ENCODE data around the gene SPDYE17.
"Not testable (repeated sequence)": the region's sequence is repeated elsewhere in the genome, so short reads cannot be mapped to it uniquely, and the experiment has no call there.

Gene SPDYE17, protein sequence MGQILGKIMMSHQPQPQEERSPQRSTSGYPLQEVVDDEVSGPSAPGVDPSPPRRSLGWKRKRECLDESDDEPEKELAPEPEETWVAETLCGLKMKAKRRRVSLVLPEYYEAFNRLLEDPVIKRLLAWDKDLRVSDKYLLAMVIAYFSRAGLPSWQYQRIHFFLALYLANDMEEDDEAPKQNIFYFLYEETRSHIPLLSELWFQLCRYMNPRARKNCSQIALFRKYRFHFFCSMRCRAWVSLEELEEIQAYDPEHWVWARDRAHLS

DNA sequence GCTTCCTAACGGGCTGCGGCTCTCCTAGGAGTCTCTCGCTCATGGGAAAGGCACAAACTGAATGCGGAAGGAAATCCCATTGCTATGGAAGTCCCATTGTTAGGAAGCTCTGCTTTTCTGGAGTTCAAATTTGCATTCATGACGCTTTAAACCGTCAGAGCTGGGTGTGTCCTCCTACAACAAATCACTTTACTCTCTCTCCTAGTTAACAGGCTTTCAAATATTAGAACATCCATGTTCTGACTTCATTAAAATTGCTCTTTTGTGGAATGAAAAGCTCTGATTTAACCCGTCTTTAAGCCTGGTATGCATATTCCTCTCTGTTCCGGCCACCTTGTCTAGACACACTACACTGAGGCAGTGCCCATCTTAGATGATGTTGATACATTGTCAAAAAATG is at the start of gene SPDYE17:
Gene SPDYE17 (minus strand): TSS at position 101 of the 400 bp plus-strand sequence. CDS start 1,791 bp downstream, outside the sequence.
- not testable (repeated sequence) for H3K9me2 ChIP-seq (replicated peaks; ENCODE audit: insufficient read depth, low read length)

GRCh38 chr7:77080236-77080635 is 48.1 kb upstream of the SPDYE17 start:
- H3K4me3 ChIP-seq (ENCODE audit: low read length); H3K36me3 ChIP-seq (replicated peaks; ENCODE audit: insufficient read depth, low read length); H3F3A ChIP-seq (ENCODE audit: insufficient read depth, low read length); H2AFZ ChIP-seq (ENCODE audit: low read length); H4K20me1 ChIP-seq (ENCODE audit: insufficient read depth, low read length); H3K27me3 ChIP-seq (replicated peaks; ENCODE audit: insufficient read depth, low read length); H3K79me2 ChIP-seq (ENCODE audit: low read length); H3K27ac ChIP-seq (ENCODE audit: low read length); H3K9ac ChIP-seq (ENCODE audit: low read length); H3K9me3 ChIP-seq (replicated peaks; ENCODE audit: insufficient read depth, low read length); DNase-seq; H3K4me2 ChIP-seq (ENCODE audit: low read depth, low read length); H3K9me2 ChIP-seq (replicated peaks; ENCODE audit: insufficient read depth, low read length); H3K4me1 ChIP-seq (ENCODE audit: low read length): not testable (repeated sequence)

More for the DNA sequence above, at the start of gene SPDYE17:
- H4K20me1 ChIP-seq (ENCODE audit: insufficient read depth, low read length); H3F3A ChIP-seq (ENCODE audit: insufficient read depth, low read length); H3K27me3 ChIP-seq (replicated peaks; ENCODE audit: insufficient read depth, low read length); DNase-seq; H2AFZ ChIP-seq (ENCODE audit: low read length); H3K4me3 ChIP-seq (ENCODE audit: low read length); H3K4me2 ChIP-seq (ENCODE audit: low read depth, low read length); H3K9ac ChIP-seq (ENCODE audit: low read length); H3K79me2 ChIP-seq (ENCODE audit: low read length); H3K27ac ChIP-seq (ENCODE audit: low read length); H3K9me3 ChIP-seq (replicated peaks; ENCODE audit: insufficient read depth, low read length); H3K36me3 ChIP-seq (replicated peaks; ENCODE audit: insufficient read depth, low read length); H3K4me1 ChIP-seq (ENCODE audit: low read length): not testable (repeated sequence)

DNA sequence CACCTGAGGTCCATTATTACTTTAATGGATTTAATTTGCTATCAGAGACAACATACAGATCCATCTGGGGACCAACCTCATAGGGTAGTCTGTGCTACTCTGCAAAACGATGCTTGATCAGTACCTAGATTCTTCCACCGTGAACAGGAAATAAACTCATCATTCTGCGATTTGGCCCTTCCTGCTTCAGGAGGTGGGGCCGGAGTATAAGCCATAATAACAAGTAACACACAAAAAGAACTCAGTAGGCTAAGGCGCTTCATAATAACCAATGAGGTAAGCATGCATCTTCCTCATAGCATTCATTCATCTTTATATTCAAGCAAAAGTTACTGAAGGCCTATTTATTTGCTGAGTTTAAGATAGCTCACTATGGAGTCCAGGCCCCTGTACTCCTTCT is 47.5 kb upstream of the SPDYE17 start:
- H2AFZ ChIP-seq (ENCODE audit: low read length); H3K27me3 ChIP-seq (replicated peaks; ENCODE audit: insufficient read depth, low read length); H3K4me3 ChIP-seq (ENCODE audit: low read length); DNase-seq; H3K27ac ChIP-seq (ENCODE audit: low read length); H3K4me2 ChIP-seq (ENCODE audit: low read depth, low read length); H3K79me2 ChIP-seq (ENCODE audit: low read length); H3F3A ChIP-seq (ENCODE audit: insufficient read depth, low read length); H4K20me1 ChIP-seq (ENCODE audit: insufficient read depth, low read length); H3K9me3 ChIP-seq (replicated peaks; ENCODE audit: insufficient read depth, low read length); H3K9me2 ChIP-seq (replicated peaks; ENCODE audit: insufficient read depth, low read length); H3K9ac ChIP-seq (ENCODE audit: low read length); H3K36me3 ChIP-seq (replicated peaks; ENCODE audit: insufficient read depth, low read length); H3K4me1 ChIP-seq (ENCODE audit: low read length): not testable (repeated sequence)

GRCh38 chr7:77079112-77079511 is 47.0 kb upstream of the SPDYE17 start:
- not testable (repeated sequence) for H3K4me1 ChIP-seq (ENCODE audit: low read length); DNase-seq; H3K27ac ChIP-seq (ENCODE audit: low read length); H3K79me2 ChIP-seq (ENCODE audit: low read length); H3K4me2 ChIP-seq (ENCODE audit: low read depth, low read length); H3K9ac ChIP-seq (ENCODE audit: low read length); H4K20me1 ChIP-seq (ENCODE audit: insufficient read depth, low read length); H2AFZ ChIP-seq (ENCODE audit: low read length); H3K9me2 ChIP-seq (replicated peaks; ENCODE audit: insufficient read depth, low read length); H3K4me3 ChIP-seq (ENCODE audit: low read length); H3K36me3 ChIP-seq (replicated peaks; ENCODE audit: insufficient read depth, low read length); H3F3A ChIP-seq (ENCODE audit: insufficient read depth, low read length); H3K9me3 ChIP-seq (replicated peaks; ENCODE audit: insufficient read depth, low read length); H3K27me3 ChIP-seq (replicated peaks; ENCODE audit: insufficient read depth, low read length)

GRCh38 chr7:77077060-77077459 is 44.9 kb upstream of the SPDYE17 start:
- DNase-seq; H3F3A ChIP-seq (ENCODE audit: insufficient read depth, low read length); H3K36me3 ChIP-seq (replicated peaks; ENCODE audit: insufficient read depth, low read length): not testable (repeated sequence)

DNA sequence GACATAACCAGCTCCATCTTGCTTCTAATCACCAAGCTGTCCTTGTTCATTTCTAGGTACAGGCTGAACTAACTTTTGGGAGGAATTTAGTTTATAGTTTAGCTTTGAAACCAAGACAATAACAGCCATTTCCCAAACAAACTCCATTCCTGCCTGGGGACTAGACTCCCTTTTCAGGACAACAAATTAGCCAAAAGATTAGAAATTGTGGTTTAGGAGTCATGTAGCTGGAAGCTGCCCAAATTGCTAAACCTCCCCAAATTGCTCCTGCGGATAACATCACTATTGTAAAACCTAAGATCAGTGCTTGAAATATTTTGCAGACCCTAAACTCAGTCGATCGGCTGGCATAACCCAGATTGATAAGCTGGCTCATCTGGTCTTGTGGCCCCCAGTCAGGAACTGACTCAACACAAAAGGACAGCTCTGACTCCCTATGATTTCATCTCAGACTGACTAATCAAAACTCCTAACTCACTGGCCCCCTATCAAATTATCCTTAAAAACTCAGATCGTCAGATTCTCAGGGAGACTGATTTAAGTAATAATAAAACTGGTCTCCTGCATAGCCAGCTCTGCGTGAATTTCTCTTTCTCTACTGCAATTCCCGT is 42.7 kb upstream of the SPDYE17 start:
- not testable (repeated sequence) for DNase-seq

More at GRCh38 chr7:77077060-77077459, 44.9 kb upstream of the SPDYE17 start:
- H3K9me3 ChIP-seq (replicated peaks; ENCODE audit: insufficient read depth, low read length); H3K4me3 ChIP-seq (ENCODE audit: low read length); H3K79me2 ChIP-seq (ENCODE audit: low read length); H3K27me3 ChIP-seq (replicated peaks; ENCODE audit: insufficient read depth, low read length); H3K27ac ChIP-seq (ENCODE audit: low read length); H3K4me2 ChIP-seq (ENCODE audit: low read depth, low read length); H3K9ac ChIP-seq (ENCODE audit: low read length); H3K4me1 ChIP-seq (ENCODE audit: low read length); H4K20me1 ChIP-seq (ENCODE audit: insufficient read depth, low read length); H3K9me2 ChIP-seq (replicated peaks; ENCODE audit: insufficient read depth, low read length); H2AFZ ChIP-seq (ENCODE audit: low read length): not testable (repeated sequence)

DNA sequence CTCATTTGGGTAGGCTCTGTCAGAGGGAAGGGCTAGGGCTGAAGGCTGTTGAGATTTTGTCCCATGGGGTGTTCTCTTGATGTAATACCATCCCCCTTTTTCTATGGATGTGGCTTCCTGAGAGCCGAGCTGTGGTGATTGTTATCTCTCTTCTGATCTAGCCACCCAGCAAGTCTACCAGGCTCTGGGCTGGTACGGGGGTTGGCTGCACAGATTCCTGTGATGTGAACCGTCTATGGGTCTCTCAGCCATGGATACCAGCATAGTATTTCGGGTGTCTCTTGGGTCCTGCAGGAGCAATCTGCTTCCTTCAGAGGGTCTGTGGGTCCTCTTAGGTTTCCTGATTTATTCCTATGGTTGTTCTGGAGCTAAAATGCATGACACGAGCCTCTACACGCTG is 38.9 kb upstream of the SPDYE17 start:
- H3F3A ChIP-seq (ENCODE audit: insufficient read depth, low read length); H3K9me3 ChIP-seq (replicated peaks; ENCODE audit: insufficient read depth, low read length); H3K9ac ChIP-seq (ENCODE audit: low read length); H3K4me3 ChIP-seq (ENCODE audit: low read length); H2AFZ ChIP-seq (ENCODE audit: low read length); H3K27ac ChIP-seq (ENCODE audit: low read length); H3K4me2 ChIP-seq (ENCODE audit: low read depth, low read length); H3K36me3 ChIP-seq (replicated peaks; ENCODE audit: insufficient read depth, low read length); H3K27me3 ChIP-seq (replicated peaks; ENCODE audit: insufficient read depth, low read length); H4K20me1 ChIP-seq (ENCODE audit: insufficient read depth, low read length); H3K79me2 ChIP-seq (ENCODE audit: low read length); DNase-seq; H3K9me2 ChIP-seq (replicated peaks; ENCODE audit: insufficient read depth, low read length); H3K4me1 ChIP-seq (ENCODE audit: low read length): not testable (repeated sequence)

More for the DNA sequence above, 42.7 kb upstream of the SPDYE17 start:
- H3K36me3 ChIP-seq (replicated peaks; ENCODE audit: insufficient read depth, low read length); H3K9me2 ChIP-seq (replicated peaks; ENCODE audit: insufficient read depth, low read length); H3F3A ChIP-seq (ENCODE audit: insufficient read depth, low read length); H3K4me1 ChIP-seq (ENCODE audit: low read length); H2AFZ ChIP-seq (ENCODE audit: low read length); H3K79me2 ChIP-seq (ENCODE audit: low read length); H3K9me3 ChIP-seq (replicated peaks; ENCODE audit: insufficient read depth, low read length); H3K4me2 ChIP-seq (ENCODE audit: low read depth, low read length); H4K20me1 ChIP-seq (ENCODE audit: insufficient read depth, low read length); H3K4me3 ChIP-seq (ENCODE audit: low read length); H3K27ac ChIP-seq (ENCODE audit: low read length); H3K9ac ChIP-seq (ENCODE audit: low read length); H3K27me3 ChIP-seq (replicated peaks; ENCODE audit: insufficient read depth, low read length): not testable (repeated sequence)

- not testable (repeated sequence) for H3K79me2 ChIP-seq (ENCODE audit: low read length); H2AFZ ChIP-seq (ENCODE audit: low read length); H4K20me1 ChIP-seq (ENCODE audit: insufficient read depth, low read length); DNase-seq; H3K4me1 ChIP-seq (ENCODE audit: low read length); H3K27me3 ChIP-seq (replicated peaks; ENCODE audit: insufficient read depth, low read length); H3K9me3 ChIP-seq (replicated peaks; ENCODE audit: insufficient read depth, low read length); H3K27ac ChIP-seq (ENCODE audit: low read length); H3K36me3 ChIP-seq (replicated peaks; ENCODE audit: insufficient read depth, low read length); H3K9me2 ChIP-seq (replicated peaks; ENCODE audit: insufficient read depth, low read length); H3K4me3 ChIP-seq (ENCODE audit: low read length); H3K9ac ChIP-seq (ENCODE audit: low read length); H3K4me2 ChIP-seq (ENCODE audit: low read depth, low read length); H3F3A ChIP-seq (ENCODE audit: insufficient read depth, low read length)
Measured at GRCh38 chr7:77065869-77066268, 33.7 kb upstream of the SPDYE17 start.
